Right renal cortex interstitium (tissue), 3 donors: ENCODE measurements around the gene PPP2R2B. TPM values are rescaled to one million over a fixed set of nuclear protein-coding genes. Genes with fewer than 3 reads are reported as not detected.

ENCODE experiments used
- DNase-seq, 3 donors: peaks; one replicate each; pipeline ENCODE4 v3.0.0-alpha.2; 2013; ENCODE audit warnings: low read depth in 3 of 3, low spot score in 2 of 3
- polyA plus RNA-seq, 3 donors: library from polyadenylated mRNA; unstranded; fragments of 120-200 nt; gene quantifications; one replicate each; pipeline ENCODE4 v1.2.1, GENCODE V29; 2013; ENCODE audit not compliant: insufficient read length in 3 of 3

Gene PPP2R2B
- polyA plus RNA-seq, 3 donors = 12.5 to 15.0 (median 13.8) TPM

GRCh38 chr5:146832985-146833732 lies 45.4 kb downstream of the PPP2R2B start:
- DNase-seq = no peak

- no peak for DNase-seq
Measured at GRCh38 chr5:146828385-146828784, 50.2 kb downstream of the PPP2R2B start.

- no peak for DNase-seq
Measured at GRCh38 chr5:146827901-146828300, 50.7 kb downstream of the PPP2R2B start.

DNA sequence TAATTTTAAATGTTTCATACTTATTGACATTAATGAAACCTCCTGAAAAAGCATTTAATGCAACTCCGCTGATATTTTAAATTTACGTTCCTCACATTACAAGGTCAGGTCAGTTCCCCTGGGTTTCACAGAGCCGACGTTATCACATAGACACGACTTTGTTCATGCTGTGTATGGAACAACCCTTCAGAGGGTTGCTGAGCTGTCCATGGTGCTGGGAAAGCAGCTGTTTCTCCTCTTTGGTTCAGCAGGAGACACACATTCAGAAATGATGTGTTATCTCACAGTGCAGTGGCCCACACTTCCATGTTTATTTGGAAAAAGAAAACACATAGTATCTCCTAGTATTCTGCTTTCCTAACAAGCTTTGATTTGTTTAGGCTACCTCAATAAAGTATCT lies 53.5 kb downstream of the PPP2R2B start:
- DNase-seq = peak; percentile 26 to 51 (median 27)

DNA sequence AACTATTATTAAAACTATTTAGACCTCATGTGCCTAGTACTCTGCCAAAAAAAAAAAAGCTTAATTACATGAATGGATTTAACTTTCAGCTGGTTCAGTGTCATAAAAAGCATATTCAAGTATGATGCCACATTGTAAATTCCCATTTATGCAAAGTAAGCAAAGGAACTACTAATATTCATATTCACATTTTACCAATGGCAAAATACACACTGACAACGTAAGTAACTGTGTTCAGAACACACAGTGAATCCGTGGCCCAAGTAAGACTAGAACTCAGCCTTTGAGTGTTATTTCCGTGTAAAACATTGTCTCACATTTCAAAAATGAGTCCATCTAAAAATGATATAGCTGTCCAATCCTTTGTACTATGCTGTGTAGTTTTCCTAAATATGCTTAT lies 56.8 kb downstream of the PPP2R2B start:
- no peak for DNase-seq

DNA sequence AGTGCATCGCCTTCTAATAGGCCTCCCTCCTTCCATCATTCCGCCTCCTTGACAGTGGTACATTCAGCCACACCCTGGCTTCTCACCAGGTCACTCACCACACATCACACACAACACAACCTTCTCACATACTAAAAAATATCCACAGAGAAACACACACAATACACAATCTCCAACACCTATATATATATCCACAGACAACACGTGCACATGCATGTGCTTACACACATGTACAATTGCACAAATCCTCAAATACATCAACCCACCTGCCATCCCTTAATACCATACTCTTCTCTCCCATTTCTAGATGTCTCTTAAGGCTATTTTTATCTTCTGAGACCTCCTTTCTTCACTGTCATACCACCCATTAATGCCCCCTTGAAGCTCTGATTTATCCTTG lies 57.6 kb downstream of the PPP2R2B start:
- no peak for DNase-seq

DNA sequence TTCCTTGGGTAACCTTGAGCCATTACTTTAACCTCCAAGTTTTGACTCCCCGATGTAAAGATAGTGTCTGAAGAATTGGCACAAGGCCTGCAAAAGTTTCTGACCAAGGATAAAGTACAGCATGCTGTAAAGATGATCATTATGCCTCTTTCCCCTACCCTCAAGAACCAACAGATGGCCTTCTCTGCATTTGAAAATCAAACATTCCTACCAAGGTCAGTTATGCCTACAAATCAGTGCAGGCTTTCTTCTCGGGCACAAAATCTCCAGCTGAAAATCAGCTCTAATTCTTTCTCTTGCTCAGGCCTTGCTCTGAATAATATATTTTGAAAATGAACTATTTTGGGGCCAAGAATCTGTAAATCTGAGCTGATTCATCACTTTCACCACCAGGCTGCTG lies 59.7 kb downstream of the PPP2R2B start:
- DNase-seq = no peak

- no peak for DNase-seq
Measured at GRCh38 chr5:146817973-146818372, 60.6 kb downstream of the PPP2R2B start.

- DNase-seq = no peak
Measured at GRCh38 chr5:146816775-146817387, 61.7 kb downstream of the PPP2R2B start.

- DNase-seq = no peak
Measured at GRCh38 chr5:146815411-146815810, 63.1 kb downstream of the PPP2R2B start.

- no peak for DNase-seq
Measured at GRCh38 chr5:146813346-146814157, 65.0 kb downstream of the PPP2R2B start.

DNA sequence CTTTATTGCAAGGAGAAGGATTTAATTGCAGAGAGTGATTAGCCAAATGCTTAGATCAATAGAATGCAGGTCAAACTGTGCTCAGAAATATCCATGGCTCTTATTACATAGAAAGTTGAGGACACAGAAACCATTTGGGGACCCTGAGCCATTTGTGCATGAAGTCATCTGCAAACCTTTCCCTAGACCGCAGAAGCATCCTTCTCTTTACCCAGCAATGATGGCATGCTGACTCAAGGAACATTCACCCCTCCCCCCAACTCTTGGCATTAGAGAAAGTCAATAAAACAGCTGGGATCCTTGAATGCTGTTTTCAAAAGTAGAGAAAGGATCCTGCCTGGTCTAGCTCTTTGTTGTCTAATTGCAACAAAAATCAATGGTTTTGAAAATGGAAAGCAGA lies 73.5 kb downstream of the PPP2R2B start:
- DNase-seq = no peak

GRCh38 chr5:146802945-146803522 lies 75.5 kb downstream of the PPP2R2B start:
- DNase-seq = no peak

GRCh38 chr5:146799671-146800070 lies 78.9 kb downstream of the PPP2R2B start:
- DNase-seq = no peak

DNA sequence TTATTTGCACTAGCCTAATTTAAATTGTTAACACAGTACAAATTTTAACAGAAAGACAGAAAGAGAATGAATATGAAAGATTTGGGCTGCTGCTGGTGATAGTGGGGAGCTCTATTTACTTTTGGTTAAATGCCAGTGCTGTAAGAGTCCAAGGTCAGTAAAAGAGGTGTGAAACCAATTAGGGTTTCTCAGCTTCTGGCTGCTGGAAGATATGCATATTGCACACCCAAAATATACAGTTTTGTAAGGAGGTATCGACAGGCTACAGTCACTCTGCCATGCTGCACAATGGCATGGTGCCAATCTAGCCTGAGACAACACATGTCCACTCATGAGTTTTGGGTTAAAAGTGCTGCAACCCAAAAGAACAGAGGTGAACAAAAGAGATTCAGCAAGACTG lies 79.3 kb downstream of the PPP2R2B start:
- DNase-seq = no peak

DNA sequence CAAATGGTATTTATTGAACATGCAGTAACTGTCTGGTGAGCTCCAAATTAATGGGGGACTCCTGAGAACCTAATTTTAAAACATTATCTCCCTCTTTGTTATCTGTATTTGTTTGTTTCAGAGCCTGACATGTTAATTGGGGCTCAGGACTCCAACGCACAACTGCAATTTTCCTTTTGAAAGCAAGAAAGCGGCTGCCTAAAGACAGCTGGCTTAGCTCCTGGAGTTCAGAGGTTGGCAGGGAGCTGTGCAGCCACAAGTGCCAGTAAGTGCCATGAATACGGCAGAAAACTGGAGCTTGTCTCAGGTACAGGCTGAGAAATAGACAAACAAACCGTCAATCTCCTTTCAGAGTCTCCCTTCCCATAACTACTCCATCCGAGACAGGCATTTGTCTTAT lies 80.9 kb downstream of the PPP2R2B start:
- DNase-seq = no peak

GRCh38 chr5:146796911-146797310 lies 81.6 kb downstream of the PPP2R2B start:
- DNase-seq = no peak

GRCh38 chr5:146796144-146796543 lies 82.4 kb downstream of the PPP2R2B start:
- no peak for DNase-seq

GRCh38 chr5:146794326-146795029 lies 84.1 kb downstream of the PPP2R2B start:
- no peak for DNase-seq

GRCh38 chr5:146793709-146794108 lies 84.8 kb downstream of the PPP2R2B start:
- DNase-seq = no peak

- no peak for DNase-seq
Measured at GRCh38 chr5:146791471-146791870, 87.1 kb downstream of the PPP2R2B start.
